ENCODE results near the gene UBE2Q1. TPM values are rescaled to one million over a fixed set of nuclear protein-coding genes. Genes with fewer than 3 reads are reported as not detected.
A peak's percentile ranks its signal among the peaks of the same experiment; 100 is the strongest.

The UBE2Q1 gene
- polyA plus RNA-seq, 10 donors = 42.9 to 79.8 (median 62.1) TPM

GRCh38 chr1:154579374-154579773 lies 20.9 kb upstream of the UBE2Q1 start:
- no peak for DNase-seq

- DNase-seq = peak in 2 of 3 donors; percentile 33 to 60
These were observed 19.6 kb upstream of the UBE2Q1 start for GRCh38 chr1:154578058-154578418.

- no peak for DNase-seq
These were observed 19.0 kb upstream of the UBE2Q1 start for GRCh38 chr1:154577346-154578057.

GRCh38 chr1:154575951-154576566 lies 17.6 kb upstream of the UBE2Q1 start:
- DNase-seq = no peak

GRCh38 chr1:154575147-154575927 lies 16.9 kb upstream of the UBE2Q1 start:
- no peak for DNase-seq

GRCh38 chr1:154574716-154575115 lies 16.3 kb upstream of the UBE2Q1 start:
- peak; percentile 43 to 61 (median 50) for DNase-seq

- DNase-seq = no peak
These were observed 14.7 kb upstream of the UBE2Q1 start for GRCh38 chr1:154573168-154573510.

GRCh38 chr1:154572468-154573167 lies 14.2 kb upstream of the UBE2Q1 start:
- DNase-seq = no peak

GRCh38 chr1:154571964-154572288 lies 13.5 kb upstream of the UBE2Q1 start:
- DNase-seq = no peak

GRCh38 chr1:154571244-154571963 lies 12.9 kb upstream of the UBE2Q1 start:
- DNase-seq = no peak

GRCh38 chr1:154568157-154568815 lies 9.8 kb upstream of the UBE2Q1 start:
- no peak for DNase-seq

GRCh38 chr1:154567386-154568156 lies 9.1 kb upstream of the UBE2Q1 start, which contains the start of gene CHRNB2:
CHRNB2 (plus strand) TSS chr1:154567778; CDS start chr1:154568045, 267 bp downstream.
- peak; percentile 39 to 77 (median 41) for DNase-seq

- DNase-seq = no peak
These were observed 7.4 kb upstream of the UBE2Q1 start for GRCh38 chr1:154565876-154566275.

- DNase-seq = peak; percentile 88 to 95 (median 91)
These were observed 1.1 kb upstream of the UBE2Q1 start for GRCh38 chr1:154559466-154560044.

GRCh38 chr1:154558720-154559465 lies 431 bp upstream of the UBE2Q1 start:
- DNase-seq = peak; percentile 99 to 100 (median 99)

- no peak for DNase-seq
These were observed 1.1 kb downstream of the UBE2Q1 start for GRCh38 chr1:154557248-154557938.

- DNase-seq = no peak
These were observed 2.0 kb downstream of the UBE2Q1 start for GRCh38 chr1:154556422-154556821.

Data from muscle of back (tissue), 11 donors.